ENCODE data around the gene DHRS4.
"Not testable (repeated sequence)": the region's sequence is repeated elsewhere in the genome, so short reads cannot be mapped to it uniquely, and the experiment has no call there.

The DHRS4 gene

DNA sequence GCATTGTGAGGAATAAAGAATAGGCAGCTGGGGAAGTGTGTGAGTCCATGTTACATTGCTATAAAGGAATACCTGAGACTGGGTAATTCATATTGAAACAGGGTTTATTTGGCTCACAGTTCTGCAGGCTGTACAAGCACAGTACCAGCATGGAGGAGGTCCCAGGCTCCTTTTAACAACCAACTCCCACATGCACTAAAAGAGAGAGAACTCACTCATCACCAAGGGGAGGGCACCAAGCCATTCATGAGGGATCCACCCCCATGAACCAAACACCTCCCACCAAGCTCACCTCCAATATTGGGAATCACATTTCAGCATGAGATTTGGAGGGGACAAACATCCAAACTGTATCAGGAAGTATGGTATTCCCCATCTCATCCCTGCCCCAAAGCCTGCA lies 11.9 kb upstream of the DHRS4 start:
- no peak for DNase-seq

DNA sequence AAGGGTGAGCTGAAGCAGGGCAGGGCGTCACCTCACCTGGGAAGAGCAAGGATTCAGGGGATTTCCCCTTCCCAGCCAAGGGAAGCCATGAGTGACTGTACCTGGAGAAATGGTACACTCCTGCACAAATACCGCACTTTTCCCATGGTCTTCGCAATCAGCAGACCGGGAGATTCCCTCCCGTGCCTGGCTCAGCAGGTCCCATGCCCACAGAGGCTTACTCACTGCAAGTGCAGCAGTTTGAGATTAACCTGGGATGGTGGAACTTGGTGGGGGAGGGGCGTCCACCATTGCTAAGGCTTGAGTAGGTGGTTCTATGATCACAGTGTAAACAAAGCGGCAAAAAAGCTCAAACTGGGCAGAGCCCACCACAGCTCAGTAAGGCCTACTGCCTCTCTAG lies 11.0 kb upstream of the DHRS4 start:
- no peak for DNase-seq

DNA sequence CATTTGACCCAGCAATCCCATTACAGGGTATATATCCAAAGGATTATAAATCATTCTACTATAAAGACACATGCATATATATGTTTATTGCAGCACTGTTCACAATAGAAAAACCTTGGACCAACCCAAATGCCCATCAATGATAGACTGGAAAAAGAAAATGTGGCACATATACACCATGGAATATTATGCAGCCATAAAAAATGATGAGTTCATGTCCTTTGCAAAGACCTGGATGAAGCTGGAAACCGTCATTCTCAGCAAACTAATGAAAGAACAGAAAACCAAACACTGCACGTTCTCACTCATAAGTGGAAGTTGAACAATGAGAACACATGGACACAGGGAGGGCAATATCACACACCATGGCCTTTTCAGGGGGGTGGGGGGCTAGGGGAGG lies 4.5 kb upstream of the DHRS4 start:
- not testable (repeated sequence) for DNase-seq

DNA sequence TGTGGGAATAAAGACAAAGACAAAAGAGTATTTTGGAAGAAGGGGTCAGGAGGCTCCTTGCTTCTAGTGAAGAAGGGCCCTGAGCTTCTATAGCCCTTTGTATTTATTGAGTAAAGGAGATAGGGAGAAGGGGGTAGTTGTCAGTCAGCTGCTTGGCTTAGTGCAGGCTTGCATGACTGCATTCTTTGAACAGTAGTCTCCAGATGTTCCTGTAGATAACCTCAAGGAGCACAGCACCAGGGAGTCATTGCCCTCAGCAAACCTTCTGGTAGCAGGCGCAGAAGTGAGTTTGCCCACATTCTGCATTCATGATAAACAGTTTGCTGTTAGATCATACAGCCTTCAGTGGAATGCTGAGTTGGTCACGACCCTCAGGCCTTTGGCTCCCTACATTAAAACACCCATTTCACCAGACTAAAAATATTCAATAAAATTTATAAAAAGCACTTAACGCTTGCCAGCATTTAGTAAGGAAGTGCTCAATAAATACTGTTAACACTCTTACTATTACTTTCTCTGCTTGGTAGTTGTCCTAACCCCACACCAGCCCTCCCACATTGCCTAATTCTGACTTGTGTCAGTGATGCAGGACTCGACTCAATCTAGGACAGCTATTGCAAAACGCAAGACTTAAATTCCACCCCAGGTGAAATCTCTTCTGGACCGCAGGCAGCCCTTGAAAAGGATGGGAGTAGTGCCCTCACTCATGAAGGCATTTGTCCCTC lies 3.0 kb upstream of the DHRS4 start:
- DNase-seq = no peak

DNA sequence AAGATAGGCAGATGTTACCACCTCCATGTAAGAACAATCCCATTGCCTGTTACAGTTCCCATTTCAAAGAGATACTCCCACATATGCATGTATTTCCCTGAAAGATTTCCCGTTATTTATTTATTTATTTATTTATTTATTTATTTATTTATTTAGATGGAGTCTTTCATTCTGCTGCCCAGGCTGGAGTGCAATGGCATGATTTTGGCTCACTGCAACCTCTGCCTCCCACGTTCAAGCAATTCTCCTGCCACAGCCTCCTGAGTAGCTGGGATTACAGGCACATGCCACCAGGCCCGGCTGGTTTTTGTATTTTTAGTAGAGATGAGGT lies 2.5 kb upstream of the DHRS4 start:
- DNase-seq = not testable (repeated sequence)

DNA sequence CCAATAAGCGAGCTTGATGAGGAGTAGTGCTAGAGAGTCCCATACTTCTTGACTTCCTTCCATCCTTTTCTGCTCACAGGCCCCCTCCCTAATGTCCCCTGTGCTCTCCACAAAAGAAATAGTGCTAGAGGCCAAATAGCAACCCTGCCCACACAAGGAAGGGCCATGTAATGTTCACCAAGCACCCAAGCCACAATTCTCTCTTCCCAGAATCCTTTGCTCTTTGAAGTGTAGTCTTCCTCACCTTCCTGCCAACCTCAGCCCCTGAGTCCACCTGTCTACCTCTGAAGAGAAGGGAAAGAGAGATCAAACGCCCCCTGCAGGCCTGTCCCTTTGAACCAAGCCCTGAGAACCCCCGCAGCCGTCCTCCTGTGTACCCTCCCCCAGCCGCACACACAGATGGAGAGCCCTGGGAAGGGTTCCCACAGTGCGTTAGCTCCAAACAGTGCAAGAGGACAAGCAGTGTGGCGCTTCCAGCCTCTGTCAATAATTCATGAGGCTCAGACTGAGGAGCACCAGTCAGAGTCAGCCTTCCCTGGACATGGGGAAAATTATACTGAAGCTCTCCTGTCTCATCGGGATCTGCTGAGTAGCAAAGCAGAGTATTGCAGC lies 1.9 kb upstream of the DHRS4 start:
- DNase-seq = peak; percentile 6

DNA sequence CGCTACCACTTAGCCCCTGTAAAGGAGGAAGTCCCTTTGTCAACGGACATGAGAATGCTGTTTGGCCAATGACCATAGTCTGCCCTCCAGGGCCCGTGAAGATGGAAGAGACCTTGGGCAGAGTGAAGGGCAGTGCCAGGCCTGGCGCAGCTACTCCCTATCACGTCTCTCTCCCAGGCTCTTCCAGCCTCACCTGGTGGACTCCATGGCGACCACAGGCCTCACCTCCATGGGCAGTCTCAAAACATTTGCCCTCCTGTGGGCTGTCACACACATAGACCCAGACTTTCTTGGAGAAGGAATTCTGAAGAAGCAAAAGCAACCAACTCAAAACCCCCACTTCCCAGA lies 480 bp upstream of the DHRS4 start:
- DNase-seq = not testable (repeated sequence)

DNA sequence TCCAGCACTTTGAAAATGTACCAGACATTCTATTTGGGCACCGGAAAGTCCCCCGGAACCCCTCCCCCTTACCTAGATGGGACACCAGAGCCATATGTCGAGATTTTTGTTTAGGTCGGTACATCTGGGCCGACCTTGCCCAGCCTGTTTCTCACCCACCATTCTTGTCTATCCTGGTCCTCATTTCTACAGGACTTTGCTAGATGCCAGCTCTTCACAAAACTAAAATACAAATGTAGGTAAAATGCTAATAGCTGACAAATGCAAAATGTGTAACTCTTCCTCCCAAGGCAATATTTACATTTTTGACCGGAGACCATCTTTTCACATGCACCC lies 677 bp downstream of the DHRS4 start:
- DNase-seq = not testable (repeated sequence)

DNA sequence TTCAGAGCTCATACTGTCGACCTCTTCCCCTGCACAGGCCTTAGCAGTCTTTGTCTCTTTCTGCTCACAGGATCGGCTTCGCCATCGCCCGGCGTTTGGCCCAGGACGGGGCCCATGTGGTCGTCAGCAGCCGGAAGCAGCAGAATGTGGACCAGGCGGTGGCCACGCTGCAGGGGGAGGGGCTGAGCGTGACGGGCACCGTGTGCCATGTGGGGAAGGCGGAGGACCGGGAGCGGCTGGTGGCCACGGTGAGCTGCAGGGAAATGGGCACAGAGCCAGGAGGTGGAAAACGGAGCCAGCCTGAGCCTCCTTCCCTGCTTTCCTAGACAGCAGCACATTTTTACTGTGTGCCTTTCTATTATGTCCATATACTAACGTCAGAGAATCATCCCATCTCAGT lies 1.4 kb downstream of the DHRS4 start:
- not testable (repeated sequence) for DNase-seq

DNA sequence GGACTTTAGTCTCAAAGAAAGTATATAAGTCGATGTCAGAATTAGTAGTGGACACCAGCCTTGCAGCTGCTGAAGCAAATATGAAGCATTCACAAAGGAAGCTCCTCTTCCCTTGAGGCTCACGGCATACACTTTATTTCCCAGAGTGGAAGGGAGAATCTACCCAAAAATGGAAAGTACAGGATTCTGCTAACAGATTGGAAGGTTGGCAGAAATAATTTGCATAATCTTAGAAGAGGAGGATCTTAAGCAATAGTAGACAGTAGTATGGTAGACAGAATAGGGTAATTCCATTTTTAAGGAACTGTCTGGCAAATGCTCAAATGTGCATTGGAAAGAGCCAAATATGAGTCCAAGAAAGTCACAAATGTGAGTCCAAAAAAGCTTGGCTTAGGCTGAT lies 2.2 kb downstream of the DHRS4 start:
- not testable (repeated sequence) for DNase-seq

DNA sequence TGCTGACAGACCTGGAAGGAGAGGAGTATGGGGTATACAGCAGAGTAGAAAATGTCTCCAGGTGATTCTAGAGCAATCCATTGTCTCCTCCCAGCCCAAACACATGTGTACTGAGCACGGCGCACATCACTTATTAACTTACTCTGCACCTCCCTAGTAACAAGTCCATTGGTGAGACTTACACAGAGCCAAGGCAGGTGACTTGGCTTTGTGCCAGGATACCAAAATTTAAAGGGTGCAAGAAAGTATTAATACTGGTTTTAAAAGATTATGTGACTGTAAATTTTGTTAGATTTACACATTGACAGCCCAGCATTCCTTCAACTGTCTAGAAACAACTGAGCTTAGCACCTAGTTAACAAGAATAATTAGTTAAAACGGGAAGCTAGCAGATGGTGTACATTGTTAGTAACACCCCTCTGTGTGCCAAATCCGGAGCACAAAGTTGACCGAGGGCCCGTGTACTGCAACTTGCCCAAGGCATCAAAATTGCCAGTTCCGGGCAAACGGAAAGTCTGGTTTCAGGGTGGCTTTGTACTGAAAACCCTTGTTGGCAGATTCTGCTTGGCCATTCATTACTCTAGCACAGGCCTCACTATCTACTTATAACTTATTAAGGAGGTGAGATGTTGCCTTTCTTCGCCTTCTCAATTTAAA lies 4.5 kb downstream of the DHRS4 start:
- DNase-seq = not testable (repeated sequence)

DNA sequence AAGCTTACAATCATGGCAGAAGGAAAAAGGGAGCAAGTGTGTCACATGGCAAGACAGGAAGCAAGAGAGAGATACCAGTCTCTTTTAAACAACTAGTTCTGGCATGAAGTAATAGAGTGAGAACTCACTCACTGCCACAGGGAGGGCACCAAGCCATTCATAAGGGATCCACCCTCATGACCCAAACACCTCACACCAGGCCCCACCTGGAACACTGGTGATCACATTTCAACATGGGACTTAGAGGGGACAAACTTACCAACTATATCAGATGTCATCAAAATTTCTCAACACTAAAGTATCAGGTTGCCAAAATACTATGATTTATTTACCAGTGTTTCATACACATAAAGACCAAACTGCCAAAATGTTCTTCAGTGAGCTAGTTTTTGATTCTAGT lies 7.3 kb downstream of the DHRS4 start:
- DNase-seq = not testable (repeated sequence)

DNA sequence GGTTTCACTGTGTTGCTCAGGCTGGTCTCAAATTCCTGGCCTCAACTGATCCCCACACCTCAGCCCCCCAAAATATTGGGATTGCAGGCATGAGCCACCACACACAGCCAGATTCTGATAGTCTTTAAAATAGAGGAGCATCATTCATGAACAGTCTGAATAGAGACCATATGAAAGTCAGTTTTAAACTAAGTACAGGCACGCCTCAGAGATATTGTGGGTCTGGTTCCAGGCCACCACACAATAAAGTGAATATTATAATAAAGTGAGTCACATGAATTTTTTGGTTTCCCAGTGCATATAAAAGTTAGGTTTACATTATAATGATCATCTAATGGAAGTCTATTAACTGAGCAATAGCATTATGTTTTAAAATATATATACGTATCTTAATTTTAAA lies 8.1 kb downstream of the DHRS4 start:
- not testable (repeated sequence) for DNase-seq

DNA sequence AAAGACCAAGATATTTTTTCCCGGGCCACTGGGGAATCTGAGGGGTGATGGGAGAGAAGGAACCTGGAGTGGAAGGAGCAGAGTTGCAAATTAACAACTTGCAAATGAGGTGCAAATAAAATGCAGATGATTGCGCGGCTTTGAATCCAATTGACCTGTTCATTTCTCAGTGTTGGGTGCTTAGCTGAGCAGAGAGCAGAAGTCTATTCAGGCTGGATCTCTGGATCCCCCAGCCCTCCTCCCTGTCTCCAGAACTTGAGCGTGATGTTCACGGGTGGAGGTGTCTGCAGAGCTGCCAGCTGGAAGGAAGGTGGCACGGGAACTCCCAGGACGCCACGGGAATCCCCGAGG lies 15.5 kb downstream of the DHRS4 start:
- not testable (repeated sequence) for DNase-seq

DNA sequence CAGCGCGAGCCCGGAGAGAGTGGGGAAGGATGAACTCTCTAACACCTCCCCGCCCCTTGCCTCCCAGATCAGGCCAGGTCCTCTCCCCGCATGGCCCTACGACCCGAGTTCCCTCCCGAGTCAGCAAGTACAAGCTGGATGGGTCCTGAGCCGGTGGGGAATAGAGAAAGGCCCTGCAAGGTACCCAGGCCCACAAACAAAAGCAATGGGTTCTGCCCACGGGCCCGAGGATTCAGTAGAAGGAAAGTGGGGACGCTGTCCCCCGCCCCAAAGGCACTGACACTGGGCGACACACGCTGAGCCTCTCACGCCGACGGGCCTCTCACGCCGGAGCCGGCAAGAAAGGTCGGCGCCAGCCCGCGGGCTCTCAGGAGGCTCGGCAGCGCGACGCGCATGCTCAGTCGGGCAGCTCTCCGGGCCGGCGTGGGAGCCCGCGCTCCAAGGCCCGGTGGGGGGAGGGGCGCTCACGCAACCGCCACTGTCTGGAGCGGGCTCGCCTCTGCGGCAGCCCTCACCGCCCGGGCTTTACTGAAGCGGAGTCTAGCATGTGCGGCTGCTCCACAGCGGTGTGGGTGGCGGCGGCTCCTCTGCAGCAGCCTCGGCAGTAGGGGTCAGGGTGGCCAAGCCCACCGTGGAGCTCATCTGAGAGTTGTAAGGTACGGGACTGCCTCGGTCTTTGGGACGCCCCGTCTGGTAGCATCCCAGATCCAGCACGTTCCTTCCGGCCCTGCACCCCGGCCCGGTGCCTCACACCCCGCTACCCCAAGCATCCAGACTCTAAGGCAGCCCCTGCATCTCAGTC lies 16.1 kb downstream of the DHRS4 start:
- peak; percentile 63 for DNase-seq

DNA sequence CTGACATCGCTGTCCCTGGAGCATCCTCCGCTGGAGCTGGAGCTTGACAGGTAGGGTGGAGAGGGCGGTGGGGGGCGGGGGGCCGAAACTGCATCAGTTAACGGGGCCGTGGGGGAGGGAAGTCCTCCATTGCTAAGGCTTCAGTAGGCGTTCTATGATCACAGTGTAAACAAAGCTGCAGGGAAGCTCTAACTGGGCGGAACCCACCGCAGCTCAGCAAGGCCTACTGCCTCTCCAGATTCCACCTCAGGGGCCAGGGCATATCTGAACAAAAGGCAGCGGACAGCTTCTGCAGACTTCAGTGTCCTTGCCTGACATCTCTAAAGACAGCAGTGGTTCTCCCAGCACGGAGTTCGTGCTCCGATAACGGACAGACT lies 16.7 kb downstream of the DHRS4 start:
- not testable (repeated sequence) for DNase-seq

DNA sequence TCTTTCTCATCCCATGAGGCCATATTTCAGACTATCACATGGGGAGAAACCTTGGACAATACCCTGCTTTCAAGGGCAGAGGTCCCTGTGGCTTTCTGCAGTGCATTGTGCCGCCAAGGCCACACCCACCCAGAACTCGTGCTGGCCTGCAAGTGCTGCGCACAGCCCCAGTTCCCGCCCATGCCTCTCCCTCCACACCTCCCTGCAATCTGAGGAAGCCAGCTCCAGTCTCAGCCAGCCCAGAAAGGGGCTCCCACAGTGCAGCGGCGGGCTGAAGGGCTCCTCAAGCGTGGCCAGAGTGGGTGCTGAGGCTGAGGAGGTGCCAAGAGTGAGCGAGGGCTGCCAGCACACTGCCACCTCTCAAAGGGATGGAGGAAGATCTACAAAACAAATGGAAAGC lies 19.6 kb downstream of the DHRS4 start:
- not testable (repeated sequence) for DNase-seq

DNA sequence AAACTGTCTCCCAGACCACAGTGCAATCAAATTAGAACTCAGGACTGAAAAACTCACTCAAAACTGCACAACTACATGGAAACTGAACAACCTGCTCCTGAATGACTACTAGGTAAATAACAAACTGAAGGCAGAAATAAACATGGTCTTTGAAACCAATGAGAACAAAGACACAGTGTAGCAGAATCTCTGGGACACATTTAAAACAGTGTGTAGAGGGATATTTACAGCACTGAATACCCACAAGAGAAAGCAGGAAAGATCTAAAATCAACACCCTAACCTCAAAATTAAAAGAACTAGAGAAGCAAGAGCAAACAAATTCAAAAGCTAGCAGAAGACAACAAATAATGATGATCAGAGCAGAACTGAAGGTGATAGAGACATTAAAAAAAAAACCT lies 20.5 kb downstream of the DHRS4 start:
- DNase-seq = not testable (repeated sequence)

DNA sequence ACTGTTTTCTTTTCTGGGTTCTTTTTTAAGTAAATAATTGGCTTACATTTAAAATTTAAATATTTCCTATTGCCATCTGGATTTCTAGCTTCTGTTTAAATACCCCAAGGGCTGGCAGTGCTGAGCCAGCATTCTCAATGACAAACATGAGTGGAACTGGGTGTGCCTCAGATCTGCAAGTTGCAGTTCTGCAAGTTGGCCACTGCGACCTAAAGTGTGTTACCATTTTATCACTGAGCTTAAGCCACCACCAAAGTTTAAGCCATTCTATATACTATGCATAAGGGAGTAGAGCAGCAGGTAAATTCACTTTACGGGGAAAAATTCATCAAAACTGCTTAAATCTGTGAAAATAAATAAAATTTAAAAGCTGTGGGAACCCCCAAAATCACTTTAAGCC lies 23.6 kb downstream of the DHRS4 start:
- DNase-seq = not testable (repeated sequence)

DNA sequence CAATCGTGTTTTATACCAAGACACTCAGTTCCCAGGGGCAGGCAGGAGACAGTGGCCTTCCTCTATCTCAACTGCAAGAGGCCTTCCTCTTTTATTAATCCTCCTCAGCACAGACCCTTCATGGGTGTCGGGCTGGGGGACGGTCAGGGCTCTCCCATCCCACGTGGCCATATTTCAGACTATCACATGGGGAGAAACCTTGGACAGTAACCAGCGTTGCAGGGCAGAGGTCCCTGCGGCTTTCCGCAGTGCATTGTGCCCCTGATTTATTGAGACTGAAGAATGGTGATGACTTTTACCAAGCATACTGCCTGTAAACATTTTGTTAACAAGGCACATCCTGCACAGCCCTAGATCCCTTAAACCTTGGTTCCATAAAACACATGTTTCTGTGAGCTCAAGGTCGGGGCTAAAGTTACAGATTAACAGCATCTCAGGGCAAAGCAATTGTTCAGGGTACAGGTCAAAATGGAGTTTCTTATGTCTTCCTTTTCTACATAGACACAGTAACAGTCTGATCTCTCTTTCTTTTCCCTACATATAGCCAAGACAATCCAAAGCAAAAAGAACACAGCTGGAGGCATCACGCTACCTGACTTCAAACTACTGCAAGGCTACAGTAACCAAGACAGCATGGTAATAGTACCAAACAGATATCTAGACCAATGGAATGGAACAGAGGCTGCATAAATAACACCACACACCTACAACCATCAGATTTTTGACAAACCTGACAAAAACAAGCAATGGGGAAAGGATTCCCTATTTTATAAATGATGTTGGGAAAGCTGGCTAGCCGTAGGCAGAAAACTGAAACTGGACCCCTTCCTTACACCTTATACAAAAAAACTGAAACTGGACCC lies 28.6 kb downstream of the DHRS4 start:
- not testable (repeated sequence) for DNase-seq

DNA sequence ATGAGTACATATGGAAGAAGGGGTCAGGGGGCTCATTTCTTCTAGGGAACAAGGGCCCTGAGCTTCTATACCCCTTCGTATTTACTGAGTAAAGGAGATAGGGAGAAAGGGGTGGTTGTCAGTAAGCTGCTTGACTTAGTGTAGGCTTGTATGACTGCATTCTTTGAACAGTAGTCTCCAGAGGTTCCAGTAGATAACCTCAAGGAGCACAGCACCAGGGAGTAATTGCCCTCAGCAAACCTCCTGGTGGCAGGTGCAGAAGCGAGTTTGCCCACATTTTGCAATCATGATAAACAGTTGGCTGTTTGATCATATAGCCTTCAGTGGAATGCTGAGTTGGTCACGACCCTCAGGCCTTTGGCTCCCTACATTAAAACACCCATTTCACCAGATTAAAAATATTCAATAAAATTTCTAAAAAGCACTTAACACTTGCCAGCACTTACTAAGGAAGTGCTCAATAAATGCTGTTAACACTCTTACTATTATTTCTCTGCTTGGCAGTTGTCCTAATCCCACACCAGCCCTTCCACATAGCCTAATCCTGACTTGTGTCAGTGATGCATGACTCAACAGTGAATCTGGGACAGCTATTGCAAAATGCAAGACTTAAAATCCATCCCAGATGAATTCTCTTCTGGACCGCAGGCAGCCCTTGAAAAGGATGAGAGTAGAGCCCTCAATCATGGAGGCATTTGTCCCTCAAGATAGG lies 31.5 kb downstream of the DHRS4 start:
- no peak for DNase-seq

DNA sequence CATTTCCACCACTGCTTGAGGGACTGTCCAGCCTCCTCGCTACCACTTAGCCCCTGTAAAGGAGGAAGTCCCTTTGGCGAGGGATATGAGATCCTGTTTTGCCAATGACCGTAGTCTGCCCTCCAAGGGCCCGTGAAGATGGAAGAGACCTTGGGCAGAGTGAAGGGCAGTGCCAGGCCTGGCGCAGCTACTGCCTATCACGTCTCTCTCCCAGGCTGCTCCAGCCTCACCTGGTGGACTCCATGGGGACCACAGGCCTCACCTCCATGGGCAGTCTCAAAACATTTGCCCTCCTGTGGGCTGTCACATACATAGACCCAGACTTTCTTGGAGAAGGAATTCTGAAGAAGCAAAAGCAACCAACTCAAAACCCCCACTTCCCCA lies 34.6 kb downstream of the DHRS4 start:
- not testable (repeated sequence) for DNase-seq
